ENCODE data around the gene AK1. TPM values are rescaled to one million over a fixed set of nuclear protein-coding genes. Genes with fewer than 3 reads are reported as not detected.

The AK1 gene
- total and polyA plus RNA-seq, 2 of the 13 experiments (the other 11 are each of a cell fraction or from before 2014, with no cell fraction given), result 19.1 to 32.8 TPM

DNA sequence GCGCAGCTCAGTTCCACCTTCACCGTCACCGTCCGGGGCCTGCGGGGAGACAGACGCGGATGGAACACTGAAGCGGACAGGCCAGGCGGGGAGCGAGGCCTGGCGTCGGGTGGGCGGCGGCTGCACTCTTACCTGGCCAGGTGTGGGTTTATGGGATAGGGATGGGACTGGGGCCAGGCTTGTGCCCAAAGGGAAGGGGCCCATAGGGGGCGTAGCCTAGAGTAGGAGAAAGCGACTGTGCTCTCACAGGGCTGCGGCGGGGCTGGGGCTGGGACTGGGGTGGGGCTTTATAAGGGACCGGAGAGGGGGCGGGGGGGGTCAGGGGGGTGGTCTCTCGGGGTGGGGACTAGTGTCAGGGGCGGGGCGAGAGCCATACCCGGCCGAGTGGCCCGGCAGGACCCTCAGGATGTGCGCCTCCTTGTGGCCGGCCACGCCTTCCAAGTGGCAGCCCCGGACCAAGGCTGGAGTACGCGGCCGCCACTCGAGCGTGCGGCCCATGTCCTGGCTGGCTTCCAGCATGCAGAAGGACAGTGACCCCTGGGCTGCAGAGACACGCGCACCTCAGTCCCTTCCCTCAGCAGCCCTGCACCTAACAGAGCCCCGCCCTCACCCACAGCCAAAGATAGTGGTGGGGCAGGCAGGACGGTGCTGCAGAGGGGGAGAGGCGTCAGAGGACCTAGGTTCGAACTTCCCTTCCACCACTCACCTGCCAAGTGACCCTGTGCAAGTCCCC lies 52.0 kb downstream of the AK1 start (continued):
- no peak for TF ChIP-seq TBX3 (IDR thresholded peaks at IDR 0.05; ENCODE audit: borderline replicate concordance)
- TF ChIP-seq ZNF260 (CRISPR knock-in tag; IDR thresholded peaks at IDR 0.05; ENCODE audit: borderline replicate concordance, low read depth), result no peak
- TF ChIP-seq JUND (CRISPR knock-in tag; IDR thresholded peaks at IDR 0.05), result no peak
- no peak for TF ChIP-seq POLR2AphosphoS2 (IDR thresholded peaks at IDR 0.05; ENCODE audit: low read depth, low read length)
- TF ChIP-seq MAFK (conservative IDR thresholded peaks at IDR 0.05 in 1 of 2, IDR thresholded peaks at IDR 0.05 in 1 of 2; ENCODE audit: low read length in 2 of 2), result no peak
- no peak for TF ChIP-seq ZNF749 (CRISPR knock-in tag; IDR thresholded peaks at IDR 0.05; ENCODE audit: borderline replicate concordance)
- peak; percentile 45; the same call in 1 of the 2 replicates for TF ChIP-seq ZNF629 (CRISPR knock-in tag; conservative IDR thresholded peaks at IDR 0.05)
- TF ChIP-seq ZNF564 (CRISPR knock-in tag; IDR thresholded peaks at IDR 0.05), result peak; percentile 54; the same call in 1 of the 2 replicates
- no peak for TF ChIP-seq ZNF543 (CRISPR knock-in tag; IDR thresholded peaks at IDR 0.05)
- TF ChIP-seq MYNN (CRISPR knock-in tag; IDR thresholded peaks at IDR 0.05; ENCODE audit: low read depth), result no peak
- TF ChIP-seq ZNF558 (CRISPR knock-in tag; IDR thresholded peaks at IDR 0.05; ENCODE audit: borderline replicate concordance), result no peak
- TF ChIP-seq SIX4 (CRISPR knock-in tag; IDR thresholded peaks at IDR 0.05), result no peak
- TF ChIP-seq, protein P1, sequence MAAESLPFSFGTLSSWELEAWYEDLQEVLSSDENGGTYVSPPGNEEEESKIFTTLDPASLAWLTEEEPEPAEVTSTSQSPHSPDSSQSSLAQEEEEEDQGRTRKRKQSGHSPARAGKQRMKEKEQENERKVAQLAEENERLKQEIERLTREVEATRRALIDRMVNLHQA (CRISPR knock-in tag; IDR thresholded peaks at IDR 0.05), result no peak
- TF ChIP-seq, protein P2, sequence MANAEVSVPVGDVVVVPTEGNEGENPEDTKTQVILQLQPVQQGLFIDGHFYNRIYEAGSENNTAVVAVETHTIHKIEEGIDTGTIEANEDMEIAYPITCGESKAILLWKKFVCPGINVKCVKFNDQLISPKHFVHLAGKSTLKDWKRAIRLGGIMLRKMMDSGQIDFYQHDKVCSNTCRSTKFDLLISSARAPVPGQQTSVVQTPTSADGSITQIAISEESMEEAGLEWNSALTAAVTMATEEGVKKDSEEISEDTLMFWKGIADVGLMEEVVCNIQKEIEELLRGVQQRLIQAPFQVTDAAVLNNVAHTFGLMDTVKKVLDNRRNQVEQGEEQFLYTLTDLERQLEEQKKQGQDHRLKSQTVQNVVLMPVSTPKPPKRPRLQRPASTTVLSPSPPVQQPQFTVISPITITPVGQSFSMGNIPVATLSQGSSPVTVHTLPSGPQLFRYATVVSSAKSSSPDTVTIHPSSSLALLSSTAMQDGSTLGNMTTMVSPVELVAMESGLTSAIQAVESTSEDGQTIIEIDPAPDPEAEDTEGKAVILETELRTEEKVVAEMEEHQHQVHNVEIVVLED (CRISPR knock-in tag; IDR thresholded peaks at IDR 0.05; ENCODE audit: borderline replicate concordance), result peak; percentile 16; the same call in 1 of the 2 replicates
- TF ChIP-seq WIZ (CRISPR knock-in tag; IDR thresholded peaks at IDR 0.05), result no peak
- TF ChIP-seq, protein P3, sequence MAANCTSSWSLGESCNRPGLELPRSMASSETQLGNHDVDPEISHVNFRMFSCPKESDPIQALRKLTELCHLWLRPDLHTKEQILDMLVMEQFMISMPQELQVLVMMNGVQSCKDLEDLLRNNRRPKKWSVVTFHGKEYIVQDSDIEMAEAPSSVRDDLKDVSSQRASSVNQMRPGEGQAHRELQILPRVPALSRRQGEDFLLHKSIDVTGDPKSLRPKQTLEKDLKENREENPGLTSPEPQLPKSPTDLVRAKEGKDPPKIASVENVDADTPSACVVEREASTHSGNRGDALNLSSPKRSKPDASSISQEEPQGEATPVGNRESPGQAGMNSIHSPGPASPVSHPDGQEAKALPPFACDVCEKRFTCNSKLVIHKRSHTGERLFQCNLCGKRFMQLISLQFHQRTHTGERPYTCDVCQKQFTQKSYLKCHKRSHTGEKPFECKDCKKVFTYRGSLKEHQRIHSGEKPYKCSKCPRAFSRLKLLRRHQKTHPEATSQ (CRISPR knock-in tag; IDR thresholded peaks at IDR 0.05; ENCODE audit: borderline replicate concordance), result no peak
- TF ChIP-seq ZNF468 (CRISPR knock-in tag; IDR thresholded peaks at IDR 0.05), result no peak
- no peak for TF ChIP-seq KDM6A (CRISPR knock-in tag; IDR thresholded peaks at IDR 0.05; ENCODE audit: low read depth)
- TF ChIP-seq ZNF431 (CRISPR knock-in tag; IDR thresholded peaks at IDR 0.05; ENCODE audit: borderline replicate concordance, low read depth), result no peak
- TF ChIP-seq ZSCAN25 (CRISPR knock-in tag; IDR thresholded peaks at IDR 0.05), result peak; percentile 99
- no peak for TF ChIP-seq SOX6 (IDR thresholded peaks at IDR 0.05)
- TF ChIP-seq SOX6 (CRISPR knock-in tag; IDR thresholded peaks at IDR 0.05), result no peak; the same call in 1 of the 2 replicates
- peak; percentile 27; the same call in 1 of the 2 replicates for TF ChIP-seq ZBTB38 (CRISPR knock-in tag; IDR thresholded peaks at IDR 0.05)
- peak; percentile 74; the same call in 1 of the 2 replicates for TF ChIP-seq ZNF292 (CRISPR knock-in tag; IDR thresholded peaks at IDR 0.05; ENCODE audit: borderline replicate concordance, low read depth)
- no peak for TF ChIP-seq ZNF501 (CRISPR knock-in tag; IDR thresholded peaks at IDR 0.05)
- TF ChIP-seq ZNF619 (CRISPR knock-in tag; IDR thresholded peaks at IDR 0.05), result 0 out of 2 replicates have a peak, but pooled peaks have one; percentile 30
- TF ChIP-seq, protein P4, sequence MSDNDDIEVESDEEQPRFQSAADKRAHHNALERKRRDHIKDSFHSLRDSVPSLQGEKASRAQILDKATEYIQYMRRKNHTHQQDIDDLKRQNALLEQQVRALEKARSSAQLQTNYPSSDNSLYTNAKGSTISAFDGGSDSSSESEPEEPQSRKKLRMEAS (IDR thresholded peaks at IDR 0.05), result peak; percentile 79
- TF ChIP-seq ZNF530 (CRISPR knock-in tag; IDR thresholded peaks at IDR 0.05; ENCODE audit: low read depth), result no peak
- TF ChIP-seq ZNF441 (CRISPR knock-in tag; IDR thresholded peaks at IDR 0.05; ENCODE audit: borderline replicate concordance), result peak; percentile 68; the same call in 1 of the 2 replicates

Measured in HepG2 (cell line).